Effector memory CD4-positive, alpha-beta T cell (primary cell): ENCODE data around the gene MCF2L.
"Not testable (repeated sequence)": the region's sequence is repeated elsewhere in the genome, so short reads cannot be mapped to it uniquely, and the experiment has no call there.

Experiments
- DNase-seq, 3 donors: peaks; one replicate each; pipeline ENCODE4 v3.0.0-alpha.2; 2020
- H3K27ac ChIP-seq: 2 replicates; pipeline ENCODE4 v1.7.0; 2013; ENCODE audit warnings: mild to moderate bottlenecking, low read length, moderate library complexity; ENCODE audit not compliant: insufficient read depth, poor library complexity, severe bottlenecking
- H3K27me3 ChIP-seq: replicated peaks from 2 replicates; pipeline ENCODE4 v1.7.0; 2013; ENCODE audit warnings: mild to moderate bottlenecking, low read length; ENCODE audit not compliant: insufficient read depth, control insufficient read depth, poor library complexity, severe bottlenecking
- H3K36me3 ChIP-seq: 2 replicates; pipeline ENCODE4 v1.7.0; 2013; ENCODE audit warnings: mild to moderate bottlenecking, low read length, moderate library complexity; ENCODE audit not compliant: control insufficient read depth, insufficient read depth
- H3K4me1 ChIP-seq: 2 replicates; pipeline ENCODE4 v1.7.0; 2013; ENCODE audit warnings: low read length, mild to moderate bottlenecking; ENCODE audit not compliant: control insufficient read depth, insufficient read depth, poor library complexity, severe bottlenecking
- H3K4me3 ChIP-seq: 2 replicates; pipeline ENCODE4 v1.7.0; 2013; ENCODE audit warnings: low read length, low read depth, mild to moderate bottlenecking; ENCODE audit not compliant: insufficient read depth, poor library complexity, severe bottlenecking
- H3K9me3 ChIP-seq: 2 replicates; pipeline ENCODE4 v1.7.0; 2013; ENCODE audit warnings: mild to moderate bottlenecking, low read length, moderate library complexity; ENCODE audit not compliant: control insufficient read depth

MCF2L gene

DNA sequence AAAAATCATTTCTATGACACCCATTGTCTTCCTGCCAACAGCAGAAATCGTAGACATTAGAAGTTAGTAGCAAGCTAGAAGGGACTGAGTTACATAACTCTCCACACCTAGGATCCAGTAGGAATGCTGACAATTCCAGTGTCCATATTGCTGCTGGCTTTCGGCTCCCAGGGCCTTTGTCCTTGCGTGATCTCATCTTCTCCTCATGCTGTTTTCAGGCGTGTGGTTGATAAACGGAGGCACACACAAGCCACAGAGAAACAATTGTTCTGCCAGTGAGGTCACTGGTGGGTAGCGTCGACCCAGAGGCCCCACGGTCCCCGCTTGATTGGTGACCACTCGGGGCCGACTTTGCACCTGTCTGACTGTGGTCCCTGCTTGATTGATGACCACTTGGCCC is 104.9 kb downstream of the MCF2L start:
- H3K27ac ChIP-seq = no peak overlapping the region
- H3K36me3 ChIP-seq = no peaks in the 10 kb centered on the region
- no peak for DNase-seq
- H3K4me3 ChIP-seq = no peak overlapping the region
- H3K4me1 ChIP-seq = no peaks in the 10 kb centered on the region
- H3K9me3 ChIP-seq = no peaks in the 10 kb centered on the region
- H3K27me3 ChIP-seq = no peaks in the 10 kb centered on the region

GRCh38 chr13:113074401-113074800 is 105.4 kb downstream of the MCF2L start:
- H3K4me3 ChIP-seq = no peak overlapping the region
- H3K4me1 ChIP-seq = no peaks in the 10 kb centered on the region
- no peaks in the 10 kb centered on the region for H3K9me3 ChIP-seq
- H3K27ac ChIP-seq = no peak overlapping the region
- H3K27me3 ChIP-seq = no peaks in the 10 kb centered on the region
- H3K36me3 ChIP-seq = no peaks in the 10 kb centered on the region
- no peak for DNase-seq

- Histone ChIP-seq H3K9me3 (no peaks in the 10 kb centered on the region), H3K27me3 (no peaks in the 10 kb centered on the region), H3K36me3 (no peaks in the 10 kb centered on the region), H3K27ac (no peak overlapping the region), H3K4me3 (no peak overlapping the region), H3K4me1 (no peaks in the 10 kb centered on the region)
- no peak for DNase-seq
Observed at GRCh38 chr13:113074876-113075275, 105.9 kb downstream of the MCF2L start.

GRCh38 chr13:113075711-113076110 is 106.7 kb downstream of the MCF2L start:
- H3K36me3 ChIP-seq = no peaks in the 10 kb centered on the region
- H3K27ac ChIP-seq = no peak overlapping the region
- H3K27me3 ChIP-seq = no peaks in the 10 kb centered on the region
- H3K4me3 ChIP-seq = no peak overlapping the region
- no peak for DNase-seq
- no peaks in the 10 kb centered on the region for H3K4me1 ChIP-seq
- H3K9me3 ChIP-seq = no peaks in the 10 kb centered on the region

GRCh38 chr13:113076681-113077401 is 107.8 kb downstream of the MCF2L start:
- Histone ChIP-seq H3K36me3 (no peaks in the 10 kb centered on the region), H3K9me3 (no peaks in the 10 kb centered on the region), H3K27ac (no peak overlapping the region), H3K4me3 (no peak overlapping the region), H3K4me1 (no peaks in the 10 kb centered on the region), H3K27me3 (no peaks in the 10 kb centered on the region)
- no peak for DNase-seq

GRCh38 chr13:113077566-113077952 is 108.5 kb downstream of the MCF2L start:
- H3K9me3 ChIP-seq = no peaks in the 10 kb centered on the region
- H3K27ac ChIP-seq = no peak overlapping the region
- no peaks in the 10 kb centered on the region for H3K27me3 ChIP-seq
- DNase-seq = no peak
- no peaks in the 10 kb centered on the region for H3K4me1 ChIP-seq
- no peak overlapping the region for H3K4me3 ChIP-seq
- H3K36me3 ChIP-seq = no peaks in the 10 kb centered on the region

DNA sequence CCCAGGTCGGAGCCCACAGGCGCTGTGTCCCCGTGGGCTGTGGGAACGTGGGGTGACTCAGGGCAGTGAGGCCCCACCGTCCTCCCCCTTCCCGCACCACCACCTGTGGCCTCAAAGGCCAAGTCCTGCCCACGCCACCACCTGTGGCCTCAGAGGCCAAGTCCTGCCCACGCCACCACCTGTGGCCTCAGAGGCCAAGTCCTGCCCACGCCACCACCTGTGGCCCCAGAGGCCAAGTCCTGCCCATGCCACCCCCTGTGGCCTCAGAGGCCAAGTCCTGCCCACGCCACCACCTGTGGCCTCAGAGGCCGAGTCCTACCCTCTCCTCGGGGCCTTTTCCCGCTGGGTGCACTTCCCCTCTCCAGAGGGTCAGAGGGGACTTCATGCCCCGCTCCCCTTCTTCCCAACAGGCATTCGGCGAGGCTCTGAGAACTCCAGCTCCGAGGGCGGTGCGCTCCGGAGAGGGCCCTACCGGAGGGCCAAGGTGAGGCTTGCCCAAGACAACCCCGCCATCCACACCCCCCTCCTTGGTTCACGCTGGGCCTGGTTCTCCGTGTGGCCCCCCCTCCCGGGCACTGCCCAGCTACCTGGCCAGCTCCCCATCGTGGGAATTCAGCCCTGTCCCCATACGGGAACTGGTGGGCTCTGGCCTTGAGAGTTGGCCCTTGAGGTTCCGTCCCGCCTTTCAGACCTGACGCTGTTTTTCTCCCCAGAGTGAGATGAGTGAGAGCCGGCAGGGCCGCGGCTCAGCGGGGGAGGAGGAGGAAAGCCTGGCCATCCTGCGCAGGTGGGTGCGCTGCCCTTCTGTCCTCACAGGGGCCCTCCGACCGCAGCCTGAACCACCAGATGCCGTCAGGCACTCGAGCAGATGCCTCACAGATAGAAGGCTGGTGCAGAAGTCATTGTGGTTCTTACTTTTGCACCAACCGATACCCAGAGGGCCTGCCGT is 109.2 kb downstream of the MCF2L start:
- H3K9me3 ChIP-seq = no peaks in the 10 kb centered on the region
- no peaks in the 10 kb centered on the region for H3K4me1 ChIP-seq
- no peaks in the 10 kb centered on the region for H3K36me3 ChIP-seq
- H3K4me3 ChIP-seq = no peak overlapping the region
- H3K27me3 ChIP-seq = no peaks in the 10 kb centered on the region
- no peak overlapping the region for H3K27ac ChIP-seq
- DNase-seq = no peak

DNA sequence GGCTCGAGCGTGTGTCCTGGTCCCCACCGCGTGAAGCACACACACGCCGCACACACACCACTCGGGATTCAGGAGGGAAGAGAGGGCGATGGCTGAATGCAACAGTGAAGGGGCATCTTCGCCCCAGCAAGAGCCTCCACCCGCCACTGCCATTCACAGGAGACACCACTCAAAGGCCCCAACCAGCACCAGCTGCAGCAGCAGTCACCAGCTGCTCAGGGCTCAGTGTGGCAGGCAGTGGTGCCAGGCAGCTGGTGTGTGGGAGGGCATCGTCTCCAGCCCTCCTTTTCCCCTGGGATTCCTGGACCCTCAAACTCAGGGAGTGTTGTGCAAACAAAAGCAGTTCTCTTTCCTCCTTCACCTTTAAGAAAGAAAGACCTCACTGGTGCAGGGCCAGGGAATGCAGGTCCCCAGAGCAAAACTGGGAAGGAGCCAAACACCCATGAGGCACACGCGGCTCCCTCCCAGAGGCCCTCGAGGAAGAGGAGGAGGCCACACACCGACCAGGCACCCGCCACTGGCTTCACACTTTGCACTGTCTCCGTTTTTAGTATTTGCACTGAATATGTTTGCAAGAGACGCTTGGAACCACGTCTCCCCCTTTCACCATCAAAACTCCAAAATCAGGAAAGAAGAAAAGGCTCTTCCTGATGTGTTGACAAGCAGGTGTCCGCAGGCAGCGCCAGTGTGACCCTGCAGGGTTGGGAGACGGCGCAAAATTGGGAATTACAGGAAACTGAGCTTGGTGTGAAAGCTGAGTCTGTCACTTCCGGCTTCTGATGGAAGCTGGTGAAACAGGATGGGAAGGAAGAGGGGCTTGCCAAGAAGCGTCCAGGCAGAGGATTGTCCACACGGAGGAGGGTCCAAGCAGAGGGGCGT is 110.1 kb downstream of the MCF2L start:
- H3K4me1 ChIP-seq = no peaks in the 10 kb centered on the region
- H3K27me3 ChIP-seq = no peaks in the 10 kb centered on the region
- no peak overlapping the region for H3K27ac ChIP-seq
- no peak overlapping the region for H3K4me3 ChIP-seq
- no peak for DNase-seq
- H3K36me3 ChIP-seq = no peaks in the 10 kb centered on the region
- no peaks in the 10 kb centered on the region for H3K9me3 ChIP-seq

DNA sequence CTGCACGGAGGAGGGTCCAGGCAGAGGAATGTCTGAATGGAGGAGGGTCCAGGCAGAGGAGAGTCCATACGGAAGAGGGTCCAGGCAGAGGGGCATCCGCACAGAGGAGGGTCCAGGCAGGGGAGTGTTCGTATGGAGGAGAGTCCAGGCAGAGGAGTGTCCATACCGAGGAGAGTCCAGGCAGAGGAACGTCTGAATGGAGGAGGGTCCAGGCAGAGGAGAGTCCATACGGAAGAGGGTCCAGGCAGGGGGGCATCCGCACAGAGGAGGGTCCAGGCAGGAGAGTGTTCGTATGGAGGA is 110.7 kb downstream of the MCF2L start:
- H3K9me3 ChIP-seq, H3K27me3 ChIP-seq, DNase-seq, H3K36me3 ChIP-seq, H3K27ac ChIP-seq, H3K4me1 ChIP-seq, H3K4me3 ChIP-seq: not testable (repeated sequence)
